Stimulated activated CD4-positive, alpha-beta T cell treated with anti-CD3 and anti-CD28 coated beads, TNF-alpha, amount 100 ng/mL, for 24 hours (primary cell): Measurements from ENCODE around the gene PHRF1.

Source experiments
- DNase-seq, 3 experiments: peaks; one replicate each; pipeline ENCODE4 v3.0.0-alpha.2; 2020; ENCODE audit warnings: low read depth in 3 of 3

Gene PHRF1, protein sequence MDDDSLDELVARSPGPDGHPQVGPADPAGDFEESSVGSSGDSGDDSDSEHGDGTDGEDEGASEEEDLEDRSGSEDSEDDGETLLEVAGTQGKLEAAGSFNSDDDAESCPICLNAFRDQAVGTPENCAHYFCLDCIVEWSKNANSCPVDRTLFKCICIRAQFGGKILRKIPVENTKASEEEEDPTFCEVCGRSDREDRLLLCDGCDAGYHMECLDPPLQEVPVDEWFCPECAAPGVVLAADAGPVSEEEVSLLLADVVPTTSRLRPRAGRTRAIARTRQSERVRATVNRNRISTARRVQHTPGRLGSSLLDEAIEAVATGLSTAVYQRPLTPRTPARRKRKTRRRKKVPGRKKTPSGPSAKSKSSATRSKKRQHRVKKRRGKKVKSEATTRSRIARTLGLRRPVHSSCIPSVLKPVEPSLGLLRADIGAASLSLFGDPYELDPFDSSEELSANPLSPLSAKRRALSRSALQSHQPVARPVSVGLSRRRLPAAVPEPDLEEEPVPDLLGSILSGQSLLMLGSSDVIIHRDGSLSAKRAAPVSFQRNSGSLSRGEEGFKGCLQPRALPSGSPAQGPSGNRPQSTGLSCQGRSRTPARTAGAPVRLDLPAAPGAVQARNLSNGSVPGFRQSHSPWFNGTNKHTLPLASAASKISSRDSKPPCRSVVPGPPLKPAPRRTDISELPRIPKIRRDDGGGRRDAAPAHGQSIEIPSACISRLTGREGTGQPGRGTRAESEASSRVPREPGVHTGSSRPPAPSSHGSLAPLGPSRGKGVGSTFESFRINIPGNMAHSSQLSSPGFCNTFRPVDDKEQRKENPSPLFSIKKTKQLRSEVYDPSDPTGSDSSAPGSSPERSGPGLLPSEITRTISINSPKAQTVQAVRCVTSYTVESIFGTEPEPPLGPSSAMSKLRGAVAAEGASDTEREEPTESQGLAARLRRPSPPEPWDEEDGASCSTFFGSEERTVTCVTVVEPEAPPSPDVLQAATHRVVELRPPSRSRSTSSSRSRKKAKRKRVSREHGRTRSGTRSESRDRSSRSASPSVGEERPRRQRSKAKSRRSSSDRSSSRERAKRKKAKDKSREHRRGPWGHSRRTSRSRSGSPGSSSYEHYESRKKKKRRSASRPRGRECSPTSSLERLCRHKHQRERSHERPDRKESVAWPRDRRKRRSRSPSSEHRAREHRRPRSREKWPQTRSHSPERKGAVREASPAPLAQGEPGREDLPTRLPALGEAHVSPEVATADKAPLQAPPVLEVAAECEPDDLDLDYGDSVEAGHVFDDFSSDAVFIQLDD (N-terminal part only)

DNA sequence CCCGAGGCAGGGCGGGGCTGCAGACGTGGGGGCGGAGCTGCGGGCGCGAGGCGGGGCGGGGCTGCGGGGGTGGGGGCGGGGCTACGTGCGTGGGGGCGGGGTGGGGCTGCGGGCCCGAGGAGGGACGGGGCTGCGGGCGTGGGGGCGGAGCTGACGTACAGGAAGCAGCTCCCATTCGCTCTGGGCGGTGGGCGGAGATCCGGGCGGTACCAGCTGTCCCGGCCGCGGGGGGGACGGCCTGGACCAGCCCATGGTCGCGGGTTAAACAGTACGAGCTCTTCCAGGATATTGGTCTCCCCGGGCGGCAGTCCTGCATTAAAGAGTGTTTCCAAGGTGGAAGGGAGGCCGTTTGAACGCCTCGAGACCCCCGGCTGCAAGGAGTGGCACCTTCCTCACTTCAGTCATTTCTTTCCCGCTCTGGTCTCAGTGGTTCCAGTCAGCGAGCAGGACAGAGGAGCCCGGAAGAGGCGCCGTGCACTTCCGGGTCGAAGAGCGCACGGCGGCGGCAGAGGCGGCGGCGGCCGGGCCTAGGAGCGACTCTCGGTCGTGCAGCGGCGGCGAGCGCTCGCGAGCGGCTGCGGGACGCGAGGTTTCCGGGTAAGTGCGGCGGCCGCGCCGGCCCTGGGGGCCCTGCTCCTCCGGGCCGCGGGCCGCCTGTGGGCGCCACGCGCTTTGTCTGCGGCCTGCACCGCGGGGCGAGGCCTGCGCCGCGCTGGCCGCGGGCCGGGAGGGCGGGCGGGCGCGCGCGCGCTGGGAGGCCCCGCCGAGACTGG, at the start of gene PHRF1:
Gene PHRF1 (plus strand): TSS at position 475 of the 773 bp plus-strand sequence. CDS start 5,043 bp downstream, outside the sequence.
- DNase-seq, result peak; percentile 89 to 94 (median 90)

DNA sequence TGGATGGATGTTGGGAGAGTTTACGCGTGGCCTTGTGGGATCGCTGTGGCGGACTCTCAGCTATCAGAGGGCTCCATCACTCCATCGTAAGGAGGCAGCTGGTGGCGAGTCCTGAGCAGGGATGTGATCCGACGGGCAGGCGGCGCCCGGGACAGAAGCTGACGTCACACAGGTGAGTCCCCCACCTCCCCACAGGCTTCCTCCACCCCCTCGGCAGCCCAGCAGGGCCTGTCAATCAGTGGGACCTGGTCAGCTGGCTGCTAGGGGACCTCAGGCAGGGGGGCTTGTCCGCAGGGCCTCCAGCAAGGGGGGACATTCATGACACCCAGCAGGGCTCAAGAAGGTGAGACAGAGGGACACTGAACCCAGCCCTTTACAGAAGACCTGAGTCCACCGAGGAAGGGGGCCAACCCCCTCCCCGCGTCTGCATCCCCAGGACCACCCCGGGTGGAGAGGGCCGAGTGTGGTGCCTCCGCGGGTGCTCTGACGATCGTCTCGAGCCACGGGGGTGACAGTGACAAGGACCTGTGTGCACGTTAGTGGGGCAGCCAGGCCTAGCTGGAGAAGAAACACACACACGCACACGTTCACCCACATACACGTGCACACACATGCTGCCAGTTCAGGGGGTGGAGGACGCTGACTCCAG, 48.0 kb upstream of the PHRF1 start:
- no peak for DNase-seq

- DNase-seq, result no peak
Observed at GRCh38 chr11:528815-529727, 47.2 kb upstream of the PHRF1 start.

DNA sequence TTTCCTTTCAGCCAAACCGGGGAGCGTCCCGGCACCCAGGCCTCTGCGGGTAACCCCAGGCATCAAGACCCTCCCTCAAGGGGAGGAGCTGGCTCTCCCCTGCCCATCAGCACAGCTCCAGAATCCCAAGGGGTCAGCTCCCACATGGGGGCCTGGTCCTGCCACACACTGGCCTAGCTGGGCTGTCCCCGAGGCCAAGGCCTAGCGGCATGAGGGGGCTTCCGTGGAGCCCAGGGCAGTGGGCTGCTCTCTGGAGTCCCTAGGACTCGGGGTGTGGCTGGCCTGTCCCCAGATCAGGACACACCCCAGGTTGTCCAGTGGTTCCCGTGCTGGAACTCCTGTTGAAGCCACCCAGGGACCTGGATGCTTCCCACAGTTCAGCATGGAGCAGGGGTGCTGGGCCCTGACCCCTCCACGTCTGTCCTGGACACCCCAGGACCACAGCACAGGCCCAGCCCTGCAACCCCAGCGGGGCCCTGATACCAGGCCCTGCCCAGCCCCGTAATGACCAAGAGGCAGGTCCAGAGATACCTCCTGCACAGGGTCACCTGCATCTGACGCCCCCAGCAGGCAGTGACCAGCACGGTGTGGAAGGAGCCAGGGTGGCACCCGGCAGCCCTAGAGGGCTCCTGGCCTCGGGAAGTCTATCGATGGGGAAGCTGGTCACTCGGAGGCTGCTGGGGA, 46.4 kb upstream of the PHRF1 start:
- no peak for DNase-seq

DNA sequence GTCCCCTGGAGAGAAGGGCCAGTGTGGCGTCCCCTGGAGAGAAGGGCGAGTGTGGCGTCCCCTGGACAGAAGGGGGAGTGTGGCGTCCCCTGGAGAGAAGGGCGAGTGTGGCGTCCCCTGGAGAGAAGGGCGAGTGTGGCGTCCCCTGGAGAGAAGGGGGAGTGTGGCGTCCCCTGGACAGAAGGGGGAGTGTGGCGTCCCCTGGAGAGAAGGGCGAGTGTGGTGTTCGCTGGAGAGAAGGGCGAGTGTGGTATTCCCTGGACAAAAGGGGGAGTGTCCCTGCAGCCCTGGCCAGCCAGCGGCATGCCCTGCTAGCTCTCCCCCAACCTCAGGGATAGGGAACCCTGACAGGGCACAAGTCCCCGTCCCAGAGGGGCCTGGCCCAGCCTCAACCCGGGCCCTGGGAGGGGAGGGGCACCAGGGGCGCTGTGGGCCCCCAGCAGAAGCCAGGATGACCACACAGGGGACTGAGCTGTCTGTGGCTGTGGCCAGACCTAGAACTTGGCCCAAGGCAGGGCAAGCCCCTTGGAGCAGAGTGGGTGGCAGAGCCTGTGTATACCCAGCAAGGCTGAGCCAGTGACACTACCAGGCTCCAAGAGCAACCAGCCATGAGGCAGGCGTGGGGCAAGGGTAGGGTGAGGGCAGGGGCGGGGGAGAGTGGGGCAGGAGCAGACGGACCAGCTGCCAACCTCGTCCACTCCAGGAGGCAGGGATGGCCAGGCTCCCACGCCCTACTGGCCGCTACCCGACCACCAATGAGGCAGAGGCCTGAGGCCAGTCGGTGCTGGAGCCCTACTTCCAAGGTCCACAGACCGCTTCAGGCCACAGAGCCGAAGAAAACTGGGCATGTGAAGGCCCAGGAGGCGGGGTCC, 45.1 kb upstream of the PHRF1 start:
- DNase-seq, result no peak

GRCh38 chr11:531919-532526, 44.2 kb upstream of the PHRF1 start:
- no peak for DNase-seq

GRCh38 chr11:532527-532985, 43.7 kb upstream of the PHRF1 start:
- no peak for DNase-seq

DNA sequence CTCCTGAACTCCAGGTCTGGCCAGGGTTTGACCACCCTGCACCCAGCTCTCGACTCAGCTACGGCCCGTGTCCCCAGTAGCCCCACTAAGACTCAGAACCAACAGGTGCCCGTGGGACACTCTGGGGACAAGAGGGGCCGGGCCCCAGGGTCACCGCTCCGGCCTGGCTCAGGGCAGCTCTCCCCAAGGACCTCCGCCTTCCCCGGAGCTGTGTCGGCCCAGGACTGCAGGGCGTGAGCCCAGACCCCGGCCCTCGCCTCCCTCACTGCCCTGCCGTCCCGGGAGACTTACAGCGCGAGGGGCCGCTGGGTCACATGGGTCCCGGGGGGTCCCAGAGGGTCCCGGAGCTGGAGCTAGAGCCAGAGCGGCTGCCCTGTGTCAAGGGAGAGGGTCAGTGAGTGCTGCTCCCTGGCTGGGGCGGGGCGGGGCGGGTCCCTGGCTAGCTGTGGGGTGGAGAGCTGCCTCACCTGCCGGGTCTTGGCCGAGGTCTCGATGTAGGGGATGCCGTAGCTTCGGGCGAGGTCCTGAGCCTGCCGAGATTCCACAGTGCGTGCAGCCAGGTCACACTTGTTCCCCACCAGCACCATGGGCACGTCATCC, 43.2 kb upstream of the PHRF1 start:
- no peak for DNase-seq

DNA sequence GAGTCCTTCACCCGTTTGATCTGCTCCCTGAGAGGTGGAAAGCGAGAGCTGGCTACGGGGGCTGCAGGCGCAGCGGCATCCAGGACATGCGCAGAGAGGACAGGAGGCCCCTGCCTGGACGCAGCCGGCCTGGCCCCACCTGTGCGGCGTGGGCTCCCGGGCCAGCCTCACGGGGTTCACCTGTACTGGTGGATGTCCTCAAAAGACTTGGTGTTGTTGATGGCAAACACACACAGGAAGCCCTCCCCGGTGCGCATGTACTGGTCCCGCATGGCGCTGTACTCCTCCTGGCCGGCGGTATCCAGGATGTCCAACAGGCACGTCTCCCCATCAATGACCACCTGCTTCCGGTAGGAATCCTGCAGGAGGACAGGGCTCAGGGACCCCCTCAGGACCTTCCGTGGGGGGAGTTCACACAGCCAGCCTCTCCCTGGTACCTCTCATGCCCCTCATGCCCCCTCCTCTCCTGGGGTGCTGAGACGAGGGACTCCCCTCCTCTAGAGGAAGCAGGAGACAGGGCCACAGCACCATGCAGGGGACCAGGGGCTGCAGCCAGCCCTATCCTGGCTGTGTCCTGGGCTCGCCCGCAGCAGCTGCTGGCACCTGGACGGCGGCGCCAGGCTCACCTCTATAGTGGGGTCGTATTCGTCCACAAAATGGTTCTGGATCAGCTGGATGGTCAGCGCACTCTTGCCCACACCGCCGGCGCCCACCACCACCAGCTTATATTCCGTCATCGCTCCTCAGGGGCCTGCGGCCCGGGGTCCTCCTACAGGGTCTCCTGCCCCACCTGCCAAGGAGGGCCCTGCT, 42.5 kb upstream of the PHRF1 start:
- DNase-seq, result no peak

DNA sequence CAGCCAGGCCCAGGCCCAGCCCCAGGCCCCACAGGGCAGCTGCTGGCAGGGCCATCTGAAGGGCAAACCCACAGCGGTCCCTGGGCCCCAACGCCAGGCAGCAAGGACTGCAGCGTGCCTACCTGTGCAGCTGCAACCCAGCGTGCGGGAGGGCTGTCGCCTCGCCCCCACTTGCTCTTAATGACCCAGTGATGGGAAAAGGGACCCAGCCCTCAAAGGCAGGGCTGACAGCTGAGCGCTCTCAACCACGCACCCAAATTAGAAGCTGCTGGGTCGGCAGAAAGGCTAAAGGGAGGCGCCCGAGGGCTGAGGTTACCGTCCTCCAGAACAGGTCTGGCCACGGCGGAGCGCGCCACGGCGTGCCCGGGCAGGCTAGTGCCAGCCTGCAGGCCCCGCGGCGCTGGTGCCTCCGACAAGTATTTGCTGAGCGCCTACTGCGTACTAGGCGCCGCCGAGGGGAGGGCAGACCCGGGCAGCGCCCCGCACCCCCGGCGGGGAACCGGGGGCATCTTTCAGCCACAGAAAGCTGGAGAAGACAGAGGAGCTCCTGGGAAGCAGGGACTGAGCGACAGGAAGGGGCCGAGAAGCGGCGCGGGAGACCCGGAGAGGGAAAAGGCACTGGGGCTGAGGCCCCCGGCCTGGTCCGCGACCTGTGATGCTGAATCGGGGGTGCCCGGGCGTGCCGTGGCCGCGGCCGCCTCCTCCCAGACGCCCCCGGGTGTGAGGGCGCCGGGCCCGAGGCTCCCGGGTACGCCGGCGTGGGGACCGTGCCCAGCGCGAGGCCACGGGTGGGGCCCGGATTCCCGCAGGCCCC, 41.7 kb upstream of the PHRF1 start:
- DNase-seq, result no peak

- DNase-seq, result no peak
Observed at GRCh38 chr11:535210-535518, 41.1 kb upstream of the PHRF1 start.

GRCh38 chr11:535519-536454, 40.5 kb upstream of the PHRF1 start, which contains the start of gene HRAS:
HRAS (minus strand) TSS chr11:535576.
- DNase-seq, result peak; percentile 87 to 95 (median 94)

- peak; percentile 72 to 90 (median 78) for DNase-seq
Observed at GRCh38 chr11:536841-537621, 39.2 kb upstream of the PHRF1 start, which contains the start of gene LRRC56. LRRC56 (plus strand) TSS chr11:537527; CDS start chr11:540685, 3,158 bp downstream.
